GM21367 (cell line): ENCODE results near the gene RPS3A.
A peak's percentile ranks its signal among the peaks of the same experiment; 100 is the strongest.
"Not testable (repeated sequence)": the region's sequence is repeated elsewhere in the genome, so short reads cannot be mapped to it uniquely, and the experiment has no call there.

Experiments used
- ATAC-seq: cut with Tn5 transposase; IDR thresholded peaks from one replicate; pipeline ENCODE4 v1.9.1; 2021; ENCODE audit not compliant: unreplicated experiment

RPS3A gene

DNA sequence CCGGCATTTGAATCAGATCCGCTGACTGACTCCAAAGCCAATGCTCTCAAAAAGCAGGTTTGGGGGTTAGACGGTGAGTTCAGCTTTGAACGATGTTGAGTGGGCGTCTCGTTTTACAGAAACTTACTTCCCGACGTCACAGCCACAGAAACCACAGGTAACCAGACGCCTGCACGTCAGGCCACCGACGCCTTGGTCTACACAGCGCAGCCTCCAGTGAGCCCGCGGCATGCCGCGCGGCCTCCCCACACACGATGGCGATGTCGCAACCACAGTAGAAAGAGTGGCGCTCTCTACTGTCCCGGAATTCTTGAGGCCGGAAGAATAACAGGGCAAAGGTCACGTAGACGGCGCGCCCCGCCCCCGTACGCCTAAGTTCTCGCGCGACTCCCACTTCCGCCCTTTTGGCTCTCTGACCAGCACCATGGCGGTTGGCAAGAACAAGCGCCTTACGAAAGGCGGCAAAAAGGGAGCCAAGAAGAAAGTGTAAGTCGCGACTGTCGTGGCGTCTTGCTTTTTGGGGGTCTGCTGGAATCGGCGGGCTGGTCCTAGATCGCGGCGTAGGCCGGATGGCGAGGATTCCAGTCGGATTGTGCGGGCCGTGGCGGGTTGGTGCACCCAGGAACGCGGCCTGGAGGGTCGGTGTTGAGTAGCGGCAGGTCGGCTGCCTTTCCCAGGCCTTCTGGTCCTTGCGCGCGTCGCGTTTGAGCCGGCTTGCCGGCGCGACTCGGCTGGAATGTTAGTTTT lies at the start of gene RPS3A:
Gene RPS3A, plus strand, starts transcription at position 400 of the 747 bp plus-strand sequence. Its CDS starts 25 bp downstream, at position 425.
- peak; percentile 95 for ATAC-seq

DNA sequence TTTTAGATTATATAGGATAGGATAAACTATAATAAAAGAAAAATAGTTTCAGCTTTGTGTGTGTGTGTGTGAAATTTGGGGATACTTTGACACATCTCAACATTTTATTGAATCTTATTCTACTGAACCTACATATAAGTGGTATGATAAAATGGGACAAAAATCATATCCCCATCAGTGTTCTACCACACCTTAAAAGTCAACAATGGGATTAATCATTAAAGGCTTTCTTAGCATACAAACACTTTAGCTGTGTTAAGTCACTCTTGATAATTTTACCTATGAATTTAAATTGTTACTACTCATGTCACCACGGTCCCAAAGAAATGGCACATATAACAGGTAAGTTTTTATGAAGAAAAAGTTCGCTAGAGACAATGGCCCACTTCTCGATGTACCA lies 46.6 kb upstream of the RPS3A start:
- no peak for ATAC-seq

DNA sequence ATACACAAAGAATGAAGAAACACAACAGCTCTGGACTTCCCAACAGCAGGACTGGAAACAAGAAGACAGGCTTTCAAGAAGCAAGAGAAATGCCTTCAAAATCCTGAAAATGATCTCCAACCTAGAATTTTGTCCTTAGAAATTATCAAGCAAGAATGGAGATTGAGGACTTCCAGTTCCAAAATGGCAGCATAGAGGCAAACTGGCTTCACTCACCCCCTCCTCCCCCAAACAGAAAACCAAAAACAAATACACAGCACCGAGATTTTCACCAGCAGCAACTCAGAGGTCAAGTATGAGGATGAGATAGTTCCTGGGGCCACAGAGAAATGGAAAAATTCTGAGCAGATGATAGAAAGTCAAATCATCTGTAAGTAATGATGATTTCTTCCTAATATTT lies 43.9 kb upstream of the RPS3A start:
- no peak for ATAC-seq

DNA sequence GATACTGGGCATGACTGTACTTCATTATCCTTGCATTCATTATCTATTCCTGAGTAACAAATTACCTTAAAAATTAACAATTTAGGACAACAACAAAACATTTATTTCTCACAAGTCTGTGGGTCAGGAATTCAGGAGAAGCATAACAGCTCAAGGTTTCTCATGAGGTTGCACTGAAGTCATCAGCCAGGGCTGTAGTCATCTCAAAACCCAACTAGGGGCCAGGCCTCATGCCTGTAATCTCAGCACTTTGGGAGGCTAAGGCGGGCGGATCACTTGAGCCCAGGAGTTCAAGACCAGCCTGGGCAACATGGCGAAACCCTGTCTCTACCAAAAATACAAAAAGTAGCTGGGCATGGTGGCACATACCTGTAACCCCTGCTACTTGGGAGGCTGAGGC lies 36.3 kb upstream of the RPS3A start:
- ATAC-seq: not testable (repeated sequence)

DNA sequence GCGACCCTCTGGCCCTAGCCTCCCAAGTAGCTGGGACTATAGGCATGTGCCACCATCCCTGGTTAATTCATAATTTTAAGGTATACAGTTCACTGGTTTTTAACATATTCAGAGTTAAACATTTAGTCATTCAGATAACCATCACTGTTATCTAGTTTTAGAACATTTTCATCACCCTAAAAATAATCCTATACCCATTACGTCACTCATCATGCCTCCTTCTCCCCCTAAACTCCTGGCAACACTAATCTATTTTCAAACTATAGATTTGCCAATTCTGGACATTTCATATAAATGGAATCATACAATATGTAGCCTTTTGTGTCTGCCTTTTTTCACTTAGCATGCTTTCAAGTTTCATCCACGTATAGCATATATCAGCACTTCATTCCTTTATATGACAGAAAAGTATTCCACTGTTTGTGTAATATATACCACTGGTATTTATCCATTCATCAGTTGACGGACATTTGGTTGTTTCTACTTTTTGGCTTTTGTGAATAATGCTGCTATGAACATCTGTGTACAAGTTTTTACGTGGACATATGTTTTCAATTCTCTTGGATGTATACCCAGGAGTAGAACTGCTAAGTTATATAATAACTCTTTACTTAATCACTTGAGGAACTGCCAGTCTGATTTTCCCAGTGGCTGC lies 32.0 kb upstream of the RPS3A start:
- ATAC-seq: no peak

DNA sequence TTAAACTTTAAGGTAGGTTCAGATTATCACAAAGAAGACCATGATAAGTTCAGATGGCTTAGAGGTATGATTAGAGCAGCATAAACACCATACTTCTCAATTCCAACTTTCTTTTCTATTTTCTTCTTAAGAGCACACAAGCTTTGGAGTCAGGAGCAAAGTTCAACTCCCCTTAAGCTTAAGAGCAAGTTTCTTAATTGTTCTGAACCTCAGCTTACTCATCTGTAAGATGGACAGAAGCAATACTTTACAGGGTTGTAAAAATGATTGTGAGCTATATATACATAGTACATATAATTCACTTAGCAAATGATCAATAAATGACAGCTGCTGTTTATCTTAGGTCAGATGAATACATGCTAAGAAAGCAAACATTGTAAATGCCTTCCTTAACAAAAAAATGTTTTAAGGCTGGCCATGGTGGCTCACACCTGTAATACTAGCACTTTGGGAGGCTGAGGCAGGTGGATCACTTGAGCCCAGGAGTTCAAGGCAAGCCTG lies 25.0 kb upstream of the RPS3A start:
- no peak for ATAC-seq

DNA sequence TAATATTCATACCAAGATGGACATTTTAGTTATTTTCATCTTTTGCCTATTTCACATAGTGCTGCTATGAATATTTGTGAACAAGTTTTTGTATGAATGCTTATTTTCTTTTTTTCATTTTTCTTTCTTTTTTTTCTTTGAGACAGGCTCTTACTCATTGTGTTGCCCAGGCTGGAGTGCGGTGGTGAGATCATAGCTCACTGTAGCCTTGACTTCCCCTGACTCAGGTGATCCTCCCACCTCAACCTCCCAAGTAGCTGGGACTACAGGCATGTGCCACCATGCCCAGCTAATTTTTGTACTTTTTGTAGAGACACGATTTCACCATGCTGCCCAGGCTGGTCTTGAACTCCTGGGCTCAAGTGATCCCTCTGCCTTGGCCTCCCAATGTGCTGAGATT lies 21.4 kb upstream of the RPS3A start:
- not testable (repeated sequence) for ATAC-seq

DNA sequence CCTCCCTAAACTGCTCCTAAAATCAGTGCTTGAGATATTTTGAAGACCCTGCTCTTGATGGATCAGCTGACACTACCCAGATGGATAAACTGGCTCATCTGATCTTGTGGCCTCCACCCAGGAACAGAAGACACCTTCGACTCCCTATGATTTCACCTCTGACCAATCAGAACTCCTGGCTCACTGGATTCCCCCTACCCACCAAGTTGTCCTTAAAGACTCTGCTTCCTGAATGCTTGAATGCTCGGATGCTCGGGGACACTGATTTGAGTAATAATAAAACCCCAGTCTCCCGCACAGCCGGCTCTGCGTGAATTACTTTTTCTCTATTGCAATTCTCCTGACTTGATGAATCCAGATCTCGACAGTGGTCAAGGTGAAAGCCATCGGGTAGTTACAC lies 12.0 kb upstream of the RPS3A start:
- ATAC-seq: no peak

DNA sequence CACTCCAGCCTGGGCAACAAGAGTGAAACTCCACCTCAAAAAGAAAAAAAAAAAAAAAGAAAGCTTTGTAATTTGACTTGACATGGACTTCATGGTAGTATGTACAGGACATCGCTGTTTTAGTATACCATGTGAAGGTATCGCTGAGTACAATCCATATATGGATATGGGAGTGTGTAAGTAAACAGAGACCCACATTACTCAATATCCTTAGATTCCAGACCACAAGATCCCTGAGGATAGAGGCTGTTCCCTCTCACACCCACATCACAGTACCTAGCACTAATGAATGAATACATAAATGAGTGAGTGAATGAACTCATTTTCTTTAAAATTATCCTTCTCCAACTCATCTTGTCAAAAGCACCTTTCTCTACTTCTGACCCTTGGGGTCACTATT lies 8.4 kb upstream of the RPS3A start:
- ATAC-seq: no peak

DNA sequence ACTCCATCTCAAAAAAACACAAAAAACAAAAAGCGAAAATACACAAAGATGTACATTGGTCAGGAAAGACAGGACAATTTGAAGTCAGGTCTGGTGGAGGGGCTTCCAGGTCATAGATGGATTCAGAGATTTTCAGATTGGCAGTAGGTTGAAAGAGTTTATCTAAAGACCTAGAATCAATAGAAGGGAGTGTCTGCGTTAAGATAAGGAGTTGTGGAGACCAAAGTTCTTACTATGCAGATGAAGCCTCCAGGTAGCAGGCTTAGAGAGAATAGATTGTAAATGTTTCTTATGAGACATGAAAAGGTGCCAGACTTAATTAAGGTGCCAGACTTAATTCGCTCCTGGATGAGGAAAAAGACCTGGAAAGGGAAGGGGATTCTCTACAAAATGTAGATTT lies 6.9 kb upstream of the RPS3A start:
- ATAC-seq: no peak

DNA sequence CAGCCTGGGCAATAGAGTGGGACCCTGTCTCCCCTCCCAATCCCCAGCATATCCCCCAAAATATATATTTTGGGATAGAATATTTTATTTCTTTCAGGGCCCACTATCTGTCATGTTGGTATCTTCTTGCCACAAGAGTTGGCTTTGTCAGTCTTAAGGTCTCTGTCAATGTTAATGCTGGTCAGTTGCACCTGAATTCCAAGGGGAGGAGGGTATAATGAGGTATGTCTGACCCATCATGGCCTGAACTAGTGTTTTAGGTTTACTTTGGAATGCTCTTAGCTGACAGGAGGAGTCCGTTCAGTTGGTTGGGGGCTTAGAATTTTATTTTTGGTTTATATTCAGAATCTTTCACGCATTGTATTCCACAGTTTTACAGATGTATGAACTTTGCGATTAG lies 6.2 kb upstream of the RPS3A start:
- no peak for ATAC-seq

DNA sequence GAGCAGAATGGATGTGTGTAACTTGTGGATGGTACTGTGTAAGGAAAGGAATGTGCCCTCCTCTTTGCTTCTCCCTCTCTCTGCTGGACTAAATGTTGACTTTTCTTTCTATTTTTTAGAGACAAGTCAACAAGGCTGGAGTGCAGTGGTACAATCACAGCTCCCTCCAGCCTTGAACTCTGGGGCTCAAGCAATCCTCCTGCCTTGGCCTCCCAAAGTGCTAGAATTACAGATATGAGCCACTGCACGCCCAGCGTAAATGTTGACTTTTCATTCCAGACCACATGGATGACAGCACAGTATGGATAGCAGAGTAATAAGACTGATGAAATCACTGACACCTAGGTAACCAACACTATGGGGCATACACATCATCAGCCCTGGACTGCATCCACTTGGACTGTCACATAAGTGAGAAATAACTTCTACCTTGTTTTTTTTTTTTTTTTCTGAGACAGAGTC lies 5.1 kb upstream of the RPS3A start:
- no peak for ATAC-seq

DNA sequence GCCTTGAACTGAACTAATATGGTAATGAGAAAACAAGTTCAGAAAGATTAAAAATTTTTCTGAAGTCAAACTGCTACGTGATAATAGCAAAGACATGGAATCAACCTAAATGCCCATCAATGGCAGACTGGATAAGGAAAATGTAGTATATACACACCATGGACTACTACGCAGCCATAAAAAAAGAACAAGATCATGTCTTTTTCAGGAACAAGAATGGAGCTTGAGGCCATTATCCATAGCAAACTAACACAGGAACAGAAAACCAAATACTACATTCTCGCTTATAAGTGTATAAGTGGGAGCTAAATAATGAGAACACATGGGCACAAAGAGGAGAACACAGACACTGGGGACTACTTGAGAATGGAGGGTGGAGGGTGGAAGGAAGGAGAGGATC lies 4.3 kb upstream of the RPS3A start:
- ATAC-seq: no peak

DNA sequence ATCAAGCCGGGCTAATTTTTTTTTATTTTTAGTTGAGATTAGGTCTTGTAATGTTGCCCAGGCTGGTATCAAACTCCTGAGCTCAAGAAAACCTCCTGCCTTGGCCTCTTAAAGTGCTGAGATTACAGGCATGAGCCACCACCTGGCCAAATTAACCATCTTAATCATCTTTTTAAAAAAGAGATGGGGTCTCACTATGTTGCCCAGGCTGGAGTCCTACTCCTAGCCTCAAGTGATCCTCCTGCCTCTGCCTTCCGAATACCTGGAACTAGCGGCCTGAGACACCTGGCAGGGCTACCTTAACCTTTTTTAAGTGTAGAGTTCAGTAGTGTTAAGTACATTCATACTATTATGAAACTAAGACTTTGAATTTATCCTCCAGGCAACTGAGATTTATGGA lies 1.7 kb upstream of the RPS3A start:
- ATAC-seq: no peak

DNA sequence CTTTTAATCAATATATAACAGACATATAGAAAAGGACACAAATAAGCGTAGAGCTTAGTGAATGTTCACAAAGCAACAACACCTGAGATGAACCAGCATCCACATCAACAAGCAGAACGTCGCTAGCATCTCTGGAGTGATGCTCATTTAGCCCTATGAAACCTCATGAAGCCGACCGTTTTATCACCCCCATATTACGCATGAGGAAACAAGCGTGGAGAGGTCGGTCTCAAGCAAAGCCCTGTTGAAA lies 524 bp upstream of the RPS3A start:
- ATAC-seq: no peak

DNA sequence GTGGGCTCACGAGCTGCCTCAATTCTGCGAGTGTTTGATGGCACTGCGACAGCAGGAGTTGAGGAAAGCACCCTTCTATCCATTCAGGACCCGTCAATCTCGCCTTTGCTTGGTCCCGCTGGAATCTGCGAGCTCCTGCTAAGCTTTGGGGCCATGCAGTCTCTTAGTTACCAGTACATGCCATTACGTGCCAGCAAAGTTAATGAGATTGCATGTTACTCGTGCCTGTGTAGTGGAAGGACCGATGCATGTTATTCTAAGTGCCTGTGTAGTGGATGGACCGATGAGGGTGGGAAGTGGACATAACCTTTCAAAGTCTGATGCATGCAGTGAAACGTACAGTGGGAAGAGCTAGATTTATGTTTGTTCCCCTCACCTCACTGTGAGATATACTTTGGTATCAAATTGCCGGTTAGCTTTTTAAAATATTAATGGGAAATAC lies 569 bp downstream of the RPS3A start:
- ATAC-seq: no peak

DNA sequence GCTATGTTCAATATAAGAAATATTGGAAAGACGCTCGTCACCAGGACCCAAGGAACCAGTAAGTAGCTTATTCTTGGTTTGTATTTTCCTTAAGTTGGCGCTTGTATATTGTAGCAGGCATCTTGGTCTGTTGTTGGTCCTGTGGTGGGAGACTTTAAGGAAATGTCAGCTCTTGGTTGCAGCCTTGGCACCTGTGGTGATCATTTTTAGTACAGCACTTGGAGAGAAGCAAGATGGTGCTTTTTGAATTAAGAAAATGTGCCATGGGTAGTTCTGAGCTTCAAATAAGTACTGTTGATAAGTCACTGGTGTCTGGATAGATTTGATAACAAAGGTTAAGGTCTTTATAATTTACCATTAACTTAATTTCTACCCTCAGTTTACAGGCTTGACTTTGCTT lies 1.1 kb downstream of the RPS3A start:
- ATAC-seq: no peak

DNA sequence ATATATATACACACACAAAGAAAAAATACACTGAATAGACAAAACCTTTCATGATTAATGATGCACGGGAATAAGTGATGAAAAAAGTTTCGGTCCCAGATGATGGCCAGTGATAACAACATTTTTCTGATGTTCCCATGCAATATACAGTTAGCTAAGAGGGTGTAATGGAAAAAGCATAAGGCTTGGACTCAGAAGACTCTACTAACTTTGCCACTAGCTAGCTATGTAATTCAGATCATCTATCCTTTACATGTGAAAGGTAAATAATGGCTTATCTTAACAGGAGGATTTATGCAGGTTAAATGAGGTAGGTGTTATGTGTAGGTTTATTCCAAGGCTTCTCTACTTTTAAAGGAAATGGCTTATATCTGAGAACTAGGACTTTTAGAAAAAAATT lies 4.3 kb downstream of the RPS3A start:
- no peak for ATAC-seq

DNA sequence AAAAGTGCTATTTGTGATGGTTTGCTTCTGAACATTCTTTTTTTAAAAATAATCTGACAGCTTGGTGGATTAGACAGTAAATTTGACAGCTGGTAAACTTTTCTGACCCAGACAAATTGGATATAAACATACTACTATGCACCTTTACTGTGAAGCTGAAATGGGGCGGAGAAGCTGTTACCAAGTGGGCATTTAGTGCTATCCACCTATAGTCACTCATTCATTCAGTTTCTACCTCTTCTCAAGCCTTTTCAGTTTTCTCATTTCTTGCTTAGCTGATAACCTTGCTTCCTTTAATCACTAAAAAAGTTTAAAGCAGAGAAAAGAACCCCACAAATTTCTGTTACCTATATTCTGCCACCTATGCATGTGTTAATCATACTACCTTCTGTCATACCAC lies 5.2 kb downstream of the RPS3A start:
- no peak for ATAC-seq

DNA sequence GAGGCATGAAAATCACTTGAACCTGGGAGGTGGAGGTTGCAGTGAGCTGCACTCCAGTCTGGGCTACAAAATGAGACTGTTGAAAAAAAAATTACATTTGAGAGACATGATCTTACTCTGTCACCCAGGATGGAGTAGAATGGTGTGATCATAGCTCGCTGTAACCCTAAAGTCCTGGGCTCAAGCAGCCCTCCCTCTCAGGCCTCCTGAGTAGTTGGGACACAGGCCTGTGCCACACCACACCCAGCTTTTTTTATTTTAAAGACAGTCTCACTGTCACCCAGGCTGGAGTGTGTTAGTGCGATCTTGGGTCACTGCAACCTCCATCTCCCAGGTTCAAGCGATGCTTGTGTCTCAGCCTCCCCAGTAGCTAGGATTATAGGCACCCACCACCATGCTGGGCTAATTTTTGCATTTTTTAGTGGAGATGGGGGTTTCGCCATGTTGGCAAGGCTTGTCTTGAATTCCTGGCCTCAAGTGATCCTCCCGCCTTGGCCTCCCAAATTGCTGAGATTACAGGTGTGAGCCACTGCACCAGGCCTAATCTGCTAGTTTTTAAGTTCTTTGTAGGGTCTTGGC lies 6.1 kb downstream of the RPS3A start:
- ATAC-seq: no peak

DNA sequence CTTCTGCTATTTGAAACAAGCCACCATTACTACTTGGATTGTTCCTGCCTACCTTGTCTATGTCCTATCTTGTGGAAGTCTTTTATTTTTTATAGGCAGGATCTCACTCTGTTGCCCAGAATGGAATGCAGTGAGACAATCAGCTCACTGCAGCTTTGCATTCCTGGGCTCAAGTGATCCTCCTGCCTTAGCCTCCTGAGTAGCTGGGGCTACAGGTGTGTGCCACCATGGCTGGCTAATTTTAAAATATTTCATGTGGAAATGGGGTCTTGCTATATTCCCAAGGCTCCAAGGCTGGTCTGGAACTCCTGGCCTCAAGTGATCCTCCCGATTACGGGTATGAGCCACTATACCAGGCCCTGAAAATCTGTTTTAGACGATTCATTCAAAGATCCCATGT lies 7.6 kb downstream of the RPS3A start:
- ATAC-seq: no peak

DNA sequence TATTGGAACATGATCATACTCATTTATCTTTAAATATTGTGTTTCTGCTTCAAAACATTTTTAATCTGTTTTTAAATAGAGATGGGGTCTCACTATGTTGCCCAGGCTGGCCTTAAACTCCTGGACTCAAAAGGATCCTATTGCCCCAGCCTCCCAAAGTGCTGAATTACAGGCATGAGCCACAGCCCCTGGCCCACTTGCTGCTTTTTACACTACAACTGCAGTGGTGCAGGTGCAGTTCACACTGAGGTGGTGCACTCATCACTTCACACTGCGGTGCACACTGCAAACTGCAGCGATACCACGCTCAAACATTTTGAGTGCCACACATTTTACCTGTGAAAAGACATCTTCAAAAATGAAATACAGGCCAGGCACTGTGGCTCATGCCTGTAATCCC lies 10.8 kb downstream of the RPS3A start:
- ATAC-seq: no peak
